ENCODE measurements around the gene FLT4.
"Not testable (repeated sequence)": the region's sequence is repeated elsewhere in the genome, so short reads cannot be mapped to it uniquely, and the experiment has no call there.

FLT4 gene

DNA sequence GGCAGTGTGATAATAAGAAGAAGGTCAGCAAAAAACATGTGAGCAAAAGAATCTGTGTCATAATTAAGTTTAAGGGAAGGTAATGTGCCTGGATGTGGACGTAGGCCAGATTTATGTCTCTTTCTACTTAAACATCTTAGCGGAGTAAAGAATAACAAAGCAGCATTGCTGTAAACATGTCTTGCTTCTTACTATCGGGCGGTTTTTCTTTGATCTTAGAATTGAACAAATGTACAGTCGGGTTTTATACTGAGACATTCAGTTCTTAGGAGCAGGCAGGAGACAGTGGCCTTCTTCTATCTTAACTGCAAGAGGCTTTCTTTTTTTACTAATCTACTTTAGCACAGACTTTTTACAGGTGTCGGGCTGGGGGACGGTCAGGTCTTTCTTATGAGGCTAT lies 40.4 kb upstream of the FLT4 start:
- no peak overlapping the region for H3K4me3 ChIP-seq (ENCODE audit: insufficient read depth, low read length, poor library complexity, severe bottlenecking)
- H3K4me2 ChIP-seq (ENCODE audit: low read depth, low read length, poor library complexity, severe bottlenecking): no peak overlapping the region
- H3K79me2 ChIP-seq (ENCODE audit: insufficient read depth, low read length): no peaks in the 10 kb centered on the region
- H3K27ac ChIP-seq (ENCODE audit: low read depth, low read length): no peak overlapping the region
- H2AFZ ChIP-seq (ENCODE audit: low read depth, low read length, severe bottlenecking): no peak overlapping the region
- H3K9me3 ChIP-seq (ENCODE audit: insufficient read depth, low read length): no peaks in the 10 kb centered on the region
- no peak overlapping the region for H3K9ac ChIP-seq (ENCODE audit: low read length)
- no peaks in the 10 kb centered on the region for H4K20me1 ChIP-seq (ENCODE audit: low read depth, low read length)
- no peaks in the 10 kb centered on the region for H3K36me3 ChIP-seq (ENCODE audit: low read length)
- no peaks in the 10 kb centered on the region for H3K9me2 ChIP-seq (replicated peaks; ENCODE audit: insufficient read depth, low read length)
- no peaks in the 10 kb centered on the region for H3K27me3 ChIP-seq (ENCODE audit: low read length)
- no peaks in the 10 kb centered on the region for H3F3A ChIP-seq (ENCODE audit: insufficient read depth)
- TF ChIP-seq, protein P1, sequence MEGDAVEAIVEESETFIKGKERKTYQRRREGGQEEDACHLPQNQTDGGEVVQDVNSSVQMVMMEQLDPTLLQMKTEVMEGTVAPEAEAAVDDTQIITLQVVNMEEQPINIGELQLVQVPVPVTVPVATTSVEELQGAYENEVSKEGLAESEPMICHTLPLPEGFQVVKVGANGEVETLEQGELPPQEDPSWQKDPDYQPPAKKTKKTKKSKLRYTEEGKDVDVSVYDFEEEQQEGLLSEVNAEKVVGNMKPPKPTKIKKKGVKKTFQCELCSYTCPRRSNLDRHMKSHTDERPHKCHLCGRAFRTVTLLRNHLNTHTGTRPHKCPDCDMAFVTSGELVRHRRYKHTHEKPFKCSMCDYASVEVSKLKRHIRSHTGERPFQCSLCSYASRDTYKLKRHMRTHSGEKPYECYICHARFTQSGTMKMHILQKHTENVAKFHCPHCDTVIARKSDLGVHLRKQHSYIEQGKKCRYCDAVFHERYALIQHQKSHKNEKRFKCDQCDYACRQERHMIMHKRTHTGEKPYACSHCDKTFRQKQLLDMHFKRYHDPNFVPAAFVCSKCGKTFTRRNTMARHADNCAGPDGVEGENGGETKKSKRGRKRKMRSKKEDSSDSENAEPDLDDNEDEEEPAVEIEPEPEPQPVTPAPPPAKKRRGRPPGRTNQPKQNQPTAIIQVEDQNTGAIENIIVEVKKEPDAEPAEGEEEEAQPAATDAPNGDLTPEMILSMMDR (IDR thresholded peaks at IDR 0.05; ENCODE audit: insufficient read depth, low read length, poor library complexity, severe bottlenecking): no peak
- no peak for TF ChIP-seq EZH2phosphoT487 (conservative IDR thresholded peaks at IDR 0.05; ENCODE audit: low read length)

DNA sequence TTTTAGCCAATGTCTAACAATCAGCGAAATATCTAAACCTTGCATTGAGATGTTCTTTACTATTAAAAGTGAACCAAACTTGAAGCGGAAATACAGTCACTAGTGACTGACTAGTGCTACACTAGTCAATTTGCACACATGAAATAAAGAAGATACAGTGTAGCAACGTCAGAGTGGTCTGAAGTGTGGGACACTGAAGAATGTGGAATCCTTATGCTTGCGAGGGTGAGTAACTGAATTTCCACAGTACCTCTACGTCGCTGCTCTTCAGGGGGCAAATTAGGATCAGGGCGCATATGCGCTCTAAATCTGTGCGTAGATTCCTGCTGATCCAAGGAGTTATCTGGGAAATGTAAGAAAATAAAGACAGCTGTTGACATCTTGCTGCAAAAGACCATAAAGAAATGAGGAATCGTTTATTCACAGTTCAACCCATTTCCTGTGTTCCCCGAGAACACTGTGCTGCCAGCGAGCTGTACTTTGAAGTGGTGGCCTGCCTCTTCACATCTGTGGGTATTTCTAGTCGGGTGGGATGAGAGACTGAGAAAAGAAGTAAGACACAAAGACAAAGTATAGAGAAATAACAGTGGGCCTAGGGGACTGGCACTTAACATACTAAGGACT lies 39.8 kb upstream of the FLT4 start:
- Histone ChIP-seq H3K36me3 (ENCODE audit: low read length) (no peaks in the 10 kb centered on the region), H3K79me2 (ENCODE audit: insufficient read depth, low read length) (no peaks in the 10 kb centered on the region), H3K4me3 (ENCODE audit: insufficient read depth, low read length, poor library complexity, severe bottlenecking) (no peak overlapping the region), H3K9me3 (ENCODE audit: insufficient read depth, low read length) (no peaks in the 10 kb centered on the region), H3K9ac (ENCODE audit: low read length) (no peak overlapping the region), H3K27ac (ENCODE audit: low read depth, low read length) (no peak overlapping the region), H4K20me1 (ENCODE audit: low read depth, low read length) (no peaks in the 10 kb centered on the region), H3F3A (ENCODE audit: insufficient read depth) (no peaks in the 10 kb centered on the region), H3K27me3 (ENCODE audit: low read length) (no peaks in the 10 kb centered on the region), H3K9me2 (replicated peaks; ENCODE audit: insufficient read depth, low read length) (no peaks in the 10 kb centered on the region), H2AFZ (ENCODE audit: low read depth, low read length, severe bottlenecking) (no peak overlapping the region), H3K4me2 (ENCODE audit: low read depth, low read length, poor library complexity, severe bottlenecking) (no peak overlapping the region)
- TF ChIP-seq EZH2phosphoT487 (conservative IDR thresholded peaks at IDR 0.05; ENCODE audit: low read length): no peak
- TF ChIP-seq, protein P1 (IDR thresholded peaks at IDR 0.05; ENCODE audit: insufficient read depth, low read length, poor library complexity, severe bottlenecking): no peak

DNA sequence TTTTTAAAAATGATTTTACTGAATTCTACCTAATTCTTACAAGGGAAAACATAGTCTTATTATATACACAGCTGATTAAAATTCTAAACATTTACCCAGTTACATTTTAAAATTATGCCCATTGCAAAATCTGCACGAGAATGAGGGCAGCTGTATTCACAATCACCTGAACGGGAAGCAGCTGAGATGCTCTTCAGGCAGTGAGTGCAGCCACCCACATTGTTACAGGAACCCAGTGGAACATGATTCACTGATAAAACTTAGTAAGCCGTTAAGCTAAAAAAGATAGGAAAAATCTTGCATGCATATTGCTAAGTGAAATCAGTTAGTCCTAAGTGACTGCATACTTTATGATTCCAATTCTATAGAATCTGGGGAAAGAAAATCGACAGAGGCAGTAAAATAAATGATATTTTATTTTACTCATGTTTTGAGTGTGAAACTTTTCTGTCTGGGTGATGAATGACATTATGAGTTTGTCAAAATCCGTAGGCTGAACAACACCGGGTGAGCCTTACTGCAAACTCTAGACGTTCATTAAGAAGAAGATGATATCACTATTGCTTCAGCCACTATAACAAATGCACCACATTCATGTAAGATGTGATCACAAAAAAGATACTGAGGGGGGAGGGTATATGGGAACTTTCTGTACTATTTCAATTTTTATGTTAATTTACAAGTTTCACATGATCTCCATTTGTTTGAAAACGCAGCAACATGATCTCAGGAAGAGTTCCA lies 39.1 kb upstream of the FLT4 start:
- Histone ChIP-seq H3K27ac (ENCODE audit: low read depth, low read length) (no peak overlapping the region), H3K9ac (ENCODE audit: low read length) (no peak overlapping the region), H3K27me3 (ENCODE audit: low read length) (no peaks in the 10 kb centered on the region), H2AFZ (ENCODE audit: low read depth, low read length, severe bottlenecking) (no peak overlapping the region), H3K9me2 (replicated peaks; ENCODE audit: insufficient read depth, low read length) (no peaks in the 10 kb centered on the region), H3K36me3 (ENCODE audit: low read length) (no peaks in the 10 kb centered on the region), H3K9me3 (ENCODE audit: insufficient read depth, low read length) (no peaks in the 10 kb centered on the region), H3K4me3 (ENCODE audit: insufficient read depth, low read length, poor library complexity, severe bottlenecking) (no peak overlapping the region), H3F3A (ENCODE audit: insufficient read depth) (no peaks in the 10 kb centered on the region), H4K20me1 (ENCODE audit: low read depth, low read length) (no peaks in the 10 kb centered on the region), H3K79me2 (ENCODE audit: insufficient read depth, low read length) (no peaks in the 10 kb centered on the region), H3K4me2 (ENCODE audit: low read depth, low read length, poor library complexity, severe bottlenecking) (no peak overlapping the region)
- TF ChIP-seq, protein P1 (IDR thresholded peaks at IDR 0.05; ENCODE audit: insufficient read depth, low read length, poor library complexity, severe bottlenecking): no peak
- no peak for TF ChIP-seq EZH2phosphoT487 (conservative IDR thresholded peaks at IDR 0.05; ENCODE audit: low read length)

DNA sequence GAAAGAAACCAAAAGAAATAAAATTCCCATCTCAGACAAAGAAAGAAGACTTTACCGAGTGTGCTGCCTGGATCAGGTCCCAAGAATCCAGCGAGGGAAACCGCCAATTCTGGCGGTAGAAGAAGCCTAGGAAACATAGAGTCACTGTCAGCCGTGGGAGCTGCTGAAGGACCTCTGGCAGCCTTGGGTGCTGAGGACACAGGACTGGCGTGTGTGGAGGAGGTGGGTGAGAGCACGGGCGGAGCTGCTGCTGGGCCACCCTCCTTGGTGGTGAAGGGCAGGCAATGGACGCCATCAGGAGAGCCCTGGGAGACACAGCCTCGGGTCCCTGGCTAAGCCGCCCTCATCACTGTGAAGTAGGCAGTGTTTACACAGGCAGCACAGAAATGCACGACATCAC lies 37.4 kb upstream of the FLT4 start:
- not testable (repeated sequence) for H3K27ac ChIP-seq (ENCODE audit: low read depth, low read length); H3K36me3 ChIP-seq (ENCODE audit: low read length); H3K27me3 ChIP-seq (ENCODE audit: low read length); H4K20me1 ChIP-seq (ENCODE audit: low read depth, low read length); H3K79me2 ChIP-seq (ENCODE audit: insufficient read depth, low read length); H3F3A ChIP-seq (ENCODE audit: insufficient read depth); H3K9me3 ChIP-seq (ENCODE audit: insufficient read depth, low read length); H3K4me2 ChIP-seq (ENCODE audit: low read depth, low read length, poor library complexity, severe bottlenecking); H3K9me2 ChIP-seq (replicated peaks; ENCODE audit: insufficient read depth, low read length); H3K9ac ChIP-seq (ENCODE audit: low read length); H2AFZ ChIP-seq (ENCODE audit: low read depth, low read length, severe bottlenecking); H3K4me3 ChIP-seq (ENCODE audit: insufficient read depth, low read length, poor library complexity, severe bottlenecking)
